Osteoblast (primary cell): ENCODE data around the gene BOK. TPM values are rescaled to one million over a fixed set of nuclear protein-coding genes. Genes with fewer than 3 reads are reported as not detected.

Source experiments
- DNase-seq: peaks from one replicate; pipeline ENCODE4 v3.0.0; 2011; ENCODE audit warnings: low spot score, mixed read lengths; ENCODE audit not compliant: insufficient read length; ENCODE audit errors: missing footprints
- H2AFZ ChIP-seq: 2 replicates; pipeline ENCODE4 v1.6.0; 2011; ENCODE audit warnings: mild to moderate bottlenecking, low read length
- H3K27ac ChIP-seq: 2 replicates; pipeline ENCODE4 v1.5.1; 2011; ENCODE audit warnings: mild to moderate bottlenecking, low read depth, low read length, moderate library complexity
- H3K27me3 ChIP-seq: 2 replicates; pipeline ENCODE4 v1.6.0; 2012; ENCODE audit warnings: mild to moderate bottlenecking, control low read depth, inconsistent platforms, low read length, moderate library complexity; ENCODE audit not compliant: insufficient read depth
- H3K36me3 ChIP-seq: 2 replicates; pipeline ENCODE4 v1.5.1; 2011; ENCODE audit warnings: mild to moderate bottlenecking, low read length, control low read depth, moderate library complexity; ENCODE audit not compliant: insufficient read depth
- H3K4me1 ChIP-seq: 2 replicates; pipeline ENCODE4 v1.5.1; 2011; ENCODE audit warnings: mild to moderate bottlenecking, low read length, control low read depth, moderate library complexity; ENCODE audit not compliant: insufficient read depth
- H3K4me2 ChIP-seq: 2 replicates; pipeline ENCODE4 v1.6.0; 2011; ENCODE audit warnings: mild to moderate bottlenecking, low read length; ENCODE audit not compliant: insufficient read depth
- H3K4me3 ChIP-seq: fragments of 200-600 bp; sonication (generic); 3 replicates; pipeline ENCODE4 v1.5.1; 2012; ENCODE audit warnings: mild to moderate bottlenecking, low read length, inconsistent platforms; ENCODE audit not compliant: insufficient read depth
- H3K79me2 ChIP-seq: 2 replicates; pipeline ENCODE4 v1.6.0; 2012; ENCODE audit warnings: mild to moderate bottlenecking, low read length, control low read depth, inconsistent platforms; ENCODE audit not compliant: insufficient read depth
- H3K9me3 ChIP-seq: 2 replicates; pipeline ENCODE4 v1.5.1; 2011; ENCODE audit warnings: low read depth, low read length, control low read depth
- H4K20me1 ChIP-seq: 2 replicates; pipeline ENCODE4 v1.6.0; 2012; ENCODE audit warnings: mild to moderate bottlenecking, low read length, control low read depth; ENCODE audit not compliant: insufficient read depth
- CTCF ChIP-seq: IDR thresholded peaks from 2 replicates; pipeline ENCODE4 v1.5.1; 2011; ENCODE audit warnings: mild to moderate bottlenecking, low read depth, low read length, moderate library complexity; ENCODE audit errors: extremely low read depth
- total RNA-seq: library from RNA; depleted of rRNA; stranded (reverse); fragments of >200 nt; gene quantifications from 2 replicates; pipeline ENCODE4 v1.2.3, GENCODE V29; 2012

BOK gene
- total RNA-seq, 1 donor = 41.3 TPM

- H3K9me3 ChIP-seq = no peaks in the 10 kb centered on the region
- H3K4me2 ChIP-seq = peak overlapping the region; percentile 83
- H3K4me3 ChIP-seq = peak overlapping the region; percentile 73
- peaks cover 12% of the 10 kb centered on the region for H3K36me3 ChIP-seq
- DNase-seq = peak; percentile 99
- H3K79me2 ChIP-seq = peaks cover 62% of the 10 kb centered on the region
- H2AFZ ChIP-seq = peak overlapping the region; percentile 62
- no peaks in the 10 kb centered on the region for H3K27me3 ChIP-seq
- peaks cover 13% of the 10 kb centered on the region for H4K20me1 ChIP-seq
- peak overlapping the region; percentile 48 for H3K27ac ChIP-seq
- peak; percentile 42 for TF ChIP-seq CTCF
- H3K4me1 ChIP-seq = no peaks in the 10 kb centered on the region
Observed at GRCh38 chr2:241609859-241610793, 51.6 kb downstream of the BOK start.

- H3K4me2 ChIP-seq = no peak overlapping the region
Observed at GRCh38 chr2:241611062-241611461, 52.5 kb downstream of the BOK start.

GRCh38 chr2:241612156-241613016, 53.8 kb downstream of the BOK start:
- peaks cover 71% of the 10 kb centered on the region for H3K79me2 ChIP-seq
- H3K9me3 ChIP-seq = no peaks in the 10 kb centered on the region
- H3K4me1 ChIP-seq = peaks cover under 1% of the 10 kb centered on the region
- H3K36me3 ChIP-seq = peaks cover 4% of the 10 kb centered on the region
- no peak overlapping the region for H2AFZ ChIP-seq
- H4K20me1 ChIP-seq = peaks cover 17% of the 10 kb centered on the region
- no peak overlapping the region for H3K4me3 ChIP-seq
- no peak for TF ChIP-seq CTCF
- no peak overlapping the region for H3K27ac ChIP-seq
- no peaks in the 10 kb centered on the region for H3K27me3 ChIP-seq
- no peak overlapping the region for H3K4me2 ChIP-seq
- DNase-seq = peak; percentile 65

More at GRCh38 chr2:241611062-241611461, 52.5 kb downstream of the BOK start:
- Histone ChIP-seq H3K27ac (no peak overlapping the region), H3K4me1 (no peaks in the 10 kb centered on the region), H3K79me2 (peaks cover 68% of the 10 kb centered on the region), H3K9me3 (no peaks in the 10 kb centered on the region), H4K20me1 (peaks cover 13% of the 10 kb centered on the region), H2AFZ (no peak overlapping the region), H3K36me3 (peaks cover 6% of the 10 kb centered on the region), H3K4me3 (no peak overlapping the region), H3K27me3 (no peaks in the 10 kb centered on the region)
- peak; percentile 18 for DNase-seq
- no peak for TF ChIP-seq CTCF
